ENCODE data around the gene POLR1B.
"Not testable (repeated sequence)": the region's sequence is repeated elsewhere in the genome, so short reads cannot be mapped to it uniquely, and the experiment has no call there.

POLR1B gene, protein sequence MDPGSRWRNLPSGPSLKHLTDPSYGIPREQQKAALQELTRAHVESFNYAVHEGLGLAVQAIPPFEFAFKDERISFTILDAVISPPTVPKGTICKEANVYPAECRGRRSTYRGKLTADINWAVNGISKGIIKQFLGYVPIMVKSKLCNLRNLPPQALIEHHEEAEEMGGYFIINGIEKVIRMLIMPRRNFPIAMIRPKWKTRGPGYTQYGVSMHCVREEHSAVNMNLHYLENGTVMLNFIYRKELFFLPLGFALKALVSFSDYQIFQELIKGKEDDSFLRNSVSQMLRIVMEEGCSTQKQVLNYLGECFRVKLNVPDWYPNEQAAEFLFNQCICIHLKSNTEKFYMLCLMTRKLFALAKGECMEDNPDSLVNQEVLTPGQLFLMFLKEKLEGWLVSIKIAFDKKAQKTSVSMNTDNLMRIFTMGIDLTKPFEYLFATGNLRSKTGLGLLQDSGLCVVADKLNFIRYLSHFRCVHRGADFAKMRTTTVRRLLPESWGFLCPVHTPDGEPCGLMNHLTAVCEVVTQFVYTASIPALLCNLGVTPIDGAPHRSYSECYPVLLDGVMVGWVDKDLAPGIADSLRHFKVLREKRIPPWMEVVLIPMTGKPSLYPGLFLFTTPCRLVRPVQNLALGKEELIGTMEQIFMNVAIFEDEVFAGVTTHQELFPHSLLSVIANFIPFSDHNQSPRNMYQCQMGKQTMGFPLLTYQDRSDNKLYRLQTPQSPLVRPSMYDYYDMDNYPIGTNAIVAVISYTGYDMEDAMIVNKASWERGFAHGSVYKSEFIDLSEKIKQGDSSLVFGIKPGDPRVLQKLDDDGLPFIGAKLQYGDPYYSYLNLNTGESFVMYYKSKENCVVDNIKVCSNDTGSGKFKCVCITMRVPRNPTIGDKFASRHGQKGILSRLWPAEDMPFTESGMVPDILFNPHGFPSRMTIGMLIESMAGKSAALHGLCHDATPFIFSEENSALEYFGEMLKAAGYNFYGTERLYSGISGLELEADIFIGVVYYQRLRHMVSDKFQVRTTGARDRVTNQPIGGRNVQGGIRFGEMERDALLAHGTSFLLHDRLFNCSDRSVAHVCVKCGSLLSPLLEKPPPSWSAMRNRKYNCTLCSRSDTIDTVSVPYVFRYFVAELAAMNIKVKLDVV

DNA sequence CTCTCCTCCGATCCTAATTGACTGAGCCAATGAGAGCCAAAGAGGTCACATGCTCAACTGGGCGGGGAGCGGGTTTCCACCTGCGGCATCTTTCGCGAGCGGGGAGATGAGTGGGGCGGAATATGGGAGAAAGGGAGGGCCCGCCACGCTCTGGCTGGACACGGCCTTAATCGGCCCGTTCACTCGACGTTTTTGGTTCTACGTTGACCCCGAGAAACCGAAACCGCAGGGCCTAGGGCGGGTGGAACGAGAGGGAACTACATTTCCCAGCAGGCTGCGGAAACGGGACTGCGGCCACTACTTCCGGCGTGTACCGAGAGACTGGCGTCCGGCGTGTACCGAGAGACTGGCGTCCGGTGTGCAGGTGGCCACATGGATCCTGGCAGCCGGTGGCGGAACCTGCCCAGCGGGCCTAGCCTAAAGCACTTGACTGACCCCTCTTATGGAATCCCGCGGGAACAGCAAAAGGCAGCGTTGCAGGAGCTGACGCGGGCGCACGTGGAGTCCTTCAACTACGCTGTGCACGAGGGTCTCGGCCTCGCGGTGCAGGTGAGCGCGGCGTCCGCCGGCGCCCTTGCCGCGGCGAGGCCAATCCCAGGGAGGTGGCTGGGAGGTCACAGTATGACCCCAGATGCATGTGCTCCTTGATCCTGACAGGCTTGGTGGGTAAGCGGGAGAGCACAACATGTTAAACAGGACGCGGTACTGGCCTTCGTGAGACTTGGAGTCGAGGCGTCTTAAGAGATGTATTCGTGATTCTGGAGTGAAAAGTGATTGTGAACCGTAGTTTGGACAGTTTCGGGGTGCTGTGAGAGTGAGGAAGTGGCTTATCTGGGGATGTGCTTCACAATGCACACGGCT, at the start of gene POLR1B:
Gene POLR1B, plus strand, starts transcription at position 343 of the 861 bp plus-strand sequence. Its CDS starts 30 bp downstream, at position 373.
- peak; percentile 64 to 66 for DNase-seq

DNA sequence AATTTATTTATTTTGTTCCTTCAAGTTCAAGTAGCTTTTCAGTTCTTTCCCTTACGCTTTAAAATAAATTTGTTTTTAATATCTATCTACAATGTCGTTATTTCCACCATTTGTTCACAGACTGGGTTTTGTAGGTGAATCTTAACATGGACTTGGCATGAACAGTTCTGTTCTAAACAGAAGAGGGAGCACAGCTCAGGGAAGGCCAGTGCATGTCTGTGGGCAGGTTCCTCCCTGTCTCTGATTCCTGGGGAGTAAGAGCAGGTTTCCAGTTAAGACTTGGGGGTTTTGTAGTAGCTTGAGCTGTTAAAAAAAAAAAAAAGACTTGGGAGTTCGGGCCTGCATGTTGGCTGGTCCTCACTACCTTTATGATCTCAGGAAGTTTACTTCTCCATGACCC, 49.2 kb upstream of the POLR1B start:
- no peak for DNase-seq

- no peak for DNase-seq
These were observed 48.2 kb upstream of the POLR1B start for GRCh38 chr2:112493858-112494648.

GRCh38 chr2:112494828-112495227, 47.4 kb upstream of the POLR1B start:
- no peak for DNase-seq

- DNase-seq, result not testable (repeated sequence)
These were observed 46.4 kb upstream of the POLR1B start for GRCh38 chr2:112495878-112496277.

DNA sequence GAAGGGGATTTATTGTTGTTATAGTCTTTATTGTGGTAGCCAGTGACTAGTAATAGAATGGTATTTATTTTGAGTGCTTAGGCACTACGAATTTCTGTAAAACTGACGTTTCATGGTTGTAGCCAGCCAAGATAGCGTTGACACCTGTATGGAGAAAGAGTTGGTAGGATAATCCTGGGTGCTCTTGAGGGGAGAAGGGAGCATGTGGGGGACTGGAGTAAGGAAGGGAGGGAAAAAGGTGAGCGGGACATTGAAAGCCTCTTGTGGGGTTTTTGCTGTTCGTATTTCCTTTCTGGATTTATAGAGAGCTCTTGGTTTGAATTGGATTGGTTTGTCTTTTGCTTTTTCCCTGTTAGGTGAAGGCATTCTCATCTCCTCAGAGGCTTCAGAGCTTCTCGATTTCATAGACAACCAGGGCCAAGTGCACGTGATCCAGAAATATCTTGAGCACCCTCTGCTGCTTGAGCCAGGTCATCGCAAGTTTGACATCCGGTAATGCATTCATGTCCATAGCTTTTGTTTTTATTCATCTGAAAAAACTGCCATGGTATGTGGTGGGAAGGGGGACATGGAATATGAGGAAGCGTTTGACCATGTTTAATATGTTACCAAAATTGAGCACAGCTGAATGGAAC, 41.3 kb upstream of the POLR1B start:
- DNase-seq, result peak in 1 of 2 donors; percentile 7

DNA sequence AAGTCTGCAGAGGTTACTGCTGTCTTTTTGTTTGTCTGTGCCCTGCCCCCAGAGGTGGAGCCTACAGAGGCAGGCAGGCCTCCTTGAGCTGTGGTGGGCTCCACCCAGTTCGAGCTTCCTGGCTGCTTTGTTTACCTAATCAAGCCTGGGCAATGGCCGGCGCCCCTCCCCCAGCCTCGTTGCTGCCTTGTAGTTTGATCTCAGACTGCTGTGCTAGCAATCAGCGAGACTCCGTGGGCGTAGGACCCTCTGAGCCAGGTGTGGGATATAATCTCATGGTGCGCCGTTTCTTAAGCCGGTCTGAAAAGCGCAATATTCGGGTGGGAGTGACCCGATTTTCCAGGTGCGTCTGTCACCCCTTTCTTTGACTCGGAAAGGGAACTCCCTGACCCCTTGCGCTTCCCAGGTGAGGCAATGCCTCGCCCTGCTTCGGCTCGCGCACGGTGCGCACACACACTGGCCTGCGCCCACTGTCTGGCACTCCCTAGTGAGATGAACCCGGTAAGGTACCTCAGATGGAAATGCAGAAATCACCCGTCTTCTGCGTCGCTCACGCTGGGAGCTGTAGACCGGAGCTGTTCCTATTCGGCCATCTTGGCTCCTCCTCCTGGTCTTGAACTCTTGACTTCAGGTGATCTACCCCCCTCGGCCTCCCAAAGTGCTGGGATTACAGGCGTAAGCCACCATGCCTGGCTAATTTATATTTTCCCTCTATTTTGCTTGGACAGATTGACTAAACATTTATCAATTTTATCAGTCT, 32.8 kb upstream of the POLR1B start:
- DNase-seq, result not testable (repeated sequence)

DNA sequence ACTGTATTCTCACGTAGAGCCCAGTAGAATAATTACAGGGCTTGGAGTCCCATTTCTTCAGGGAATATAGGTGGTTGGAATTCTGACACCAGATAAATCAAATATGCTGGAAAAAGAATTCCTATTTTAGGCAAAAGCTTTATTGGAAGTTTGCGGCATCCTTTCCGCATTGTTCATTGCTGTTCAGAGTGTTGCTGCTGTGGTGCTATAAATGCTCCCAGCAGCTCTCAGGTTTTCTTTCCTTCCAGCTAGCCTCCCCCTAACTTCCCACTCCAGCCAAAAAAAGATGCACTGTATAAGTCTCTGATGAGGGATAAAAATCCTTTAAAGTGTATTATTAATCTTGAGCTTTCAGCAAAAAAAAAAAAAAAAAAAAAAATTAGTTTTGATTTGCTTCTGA, 25.5 kb upstream of the POLR1B start:
- no peak for DNase-seq

DNA sequence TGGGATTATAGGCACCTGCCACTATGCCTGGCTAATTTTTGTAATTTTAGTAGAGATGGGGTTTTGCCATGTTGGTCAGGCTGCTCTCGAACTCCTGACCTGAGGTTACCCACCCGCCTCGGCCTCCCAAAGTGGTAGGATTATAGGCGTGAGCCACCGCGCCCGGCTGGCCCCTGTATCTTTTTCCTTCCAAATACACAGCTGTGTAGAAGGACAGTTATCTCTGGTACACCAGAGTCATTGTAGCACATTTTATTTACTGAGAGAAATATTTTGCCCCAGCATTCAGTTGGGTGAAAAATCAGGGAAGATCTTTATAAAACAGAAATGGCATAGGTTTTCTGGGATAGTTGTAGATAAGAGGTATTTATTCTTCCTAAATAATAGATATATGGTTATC, 23.5 kb upstream of the POLR1B start:
- DNase-seq, result no peak

GRCh38 chr2:112519506-112519905, 22.8 kb upstream of the POLR1B start:
- DNase-seq, result no peak

DNA sequence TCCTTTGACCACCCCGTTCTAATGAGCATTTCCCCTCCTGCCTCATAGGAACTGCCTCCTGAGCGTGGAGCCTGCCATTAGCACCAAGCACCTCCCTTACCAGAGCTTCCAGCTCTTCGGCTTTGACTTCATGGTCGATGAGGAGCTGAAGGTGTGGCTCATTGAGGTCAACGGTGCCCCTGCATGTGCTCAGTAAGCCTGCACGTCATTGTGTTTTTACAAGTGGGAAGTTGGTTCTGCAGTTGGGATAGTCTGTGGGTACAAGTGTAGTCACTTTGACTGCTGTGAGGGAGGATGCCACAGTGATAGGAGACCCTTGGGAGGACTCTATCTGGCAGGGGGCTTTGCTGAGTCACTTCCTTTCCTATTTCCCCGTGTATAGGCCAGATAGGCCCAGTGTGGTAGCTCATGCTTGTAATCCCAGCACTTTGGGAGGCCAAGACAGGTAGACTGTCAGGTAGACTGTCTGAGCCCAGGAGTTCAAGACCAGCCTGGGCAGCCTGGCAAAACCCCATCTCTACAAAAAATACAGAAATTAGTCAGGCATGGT, 22.0 kb upstream of the POLR1B start:
- DNase-seq, result no peak

- no peak for DNase-seq
These were observed 18.9 kb upstream of the POLR1B start for GRCh38 chr2:112523291-112523777.

DNA sequence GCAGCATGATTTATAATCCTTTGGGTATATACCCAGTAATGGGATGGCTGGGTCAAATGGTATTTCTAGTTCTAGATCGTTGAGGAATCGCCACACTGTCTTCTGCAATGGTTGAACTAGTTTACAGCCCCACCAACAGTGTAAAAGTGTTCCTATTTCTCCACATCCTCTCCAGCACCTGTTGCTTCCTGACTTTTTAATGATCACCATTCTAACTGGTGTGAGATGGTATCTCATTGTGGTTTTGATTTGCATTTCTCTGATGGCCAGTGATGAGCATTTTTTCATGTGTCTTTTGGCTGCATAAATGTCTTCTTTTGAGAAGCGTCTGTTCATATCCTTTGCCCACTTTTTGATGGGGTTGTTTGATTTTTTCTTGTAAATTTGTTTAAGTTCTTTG, 18.0 kb upstream of the POLR1B start:
- DNase-seq, result not testable (repeated sequence)

- DNase-seq, result no peak
These were observed 13.7 kb upstream of the POLR1B start for GRCh38 chr2:112528541-112528940.

DNA sequence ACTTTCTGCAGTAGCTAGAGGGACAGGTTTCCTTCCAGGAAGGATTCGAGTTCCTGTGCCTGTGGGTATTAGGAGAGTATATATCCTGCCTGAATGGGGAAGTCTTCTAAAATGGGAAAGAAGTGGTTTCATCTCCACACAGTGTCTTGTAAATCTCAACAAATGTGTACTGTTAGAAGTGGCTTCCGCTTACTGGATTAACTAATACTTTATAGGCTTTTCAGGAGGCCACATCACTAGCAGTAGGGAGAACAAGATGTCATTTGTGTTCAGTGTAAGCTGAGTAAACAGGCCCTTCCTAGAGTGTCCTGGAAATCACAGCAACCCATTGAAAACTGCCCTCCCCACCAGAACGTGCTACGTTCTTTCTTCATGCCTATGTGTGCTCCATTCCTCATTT, 12.5 kb upstream of the POLR1B start:
- DNase-seq, result no peak

DNA sequence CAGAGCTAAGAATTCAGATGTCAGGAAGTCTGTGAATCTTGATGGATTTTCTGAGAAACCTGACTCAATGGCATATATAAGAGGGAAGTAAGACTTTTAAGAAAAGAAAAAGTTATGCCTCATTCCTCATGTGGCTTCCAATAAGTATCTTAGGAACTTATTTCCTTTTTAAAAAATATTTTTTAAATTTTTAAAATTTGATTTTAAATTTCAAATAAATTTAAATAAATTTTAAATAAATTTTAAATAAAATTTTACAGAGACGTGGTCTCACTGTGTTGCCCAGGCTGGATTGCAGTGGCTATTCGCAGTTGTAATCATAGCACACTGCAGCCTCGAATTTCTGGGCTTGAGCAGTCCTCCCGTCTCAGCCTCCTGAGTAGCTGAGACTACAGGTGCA, 11.5 kb upstream of the POLR1B start:
- no peak for DNase-seq

DNA sequence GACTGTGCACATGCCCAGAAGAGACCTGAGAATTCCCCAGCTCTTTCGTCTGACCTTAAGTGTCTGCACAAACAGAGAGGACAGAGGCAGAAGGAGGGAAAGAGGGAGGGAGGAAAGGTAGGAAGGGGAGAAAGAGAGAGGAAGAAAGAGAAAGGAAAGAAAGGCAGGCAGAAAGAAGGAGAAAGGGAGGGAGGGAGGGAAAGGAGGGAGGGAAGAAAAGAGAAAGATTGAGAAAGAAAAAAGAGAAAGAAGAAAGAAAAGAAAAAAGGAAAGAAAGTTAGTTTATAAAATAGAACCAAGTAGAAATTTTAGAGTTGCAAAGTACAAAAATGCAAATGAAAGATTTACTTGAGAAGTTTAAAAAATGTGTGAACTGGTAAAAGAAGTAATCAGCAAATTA, 7.4 kb upstream of the POLR1B start:
- no peak for DNase-seq

DNA sequence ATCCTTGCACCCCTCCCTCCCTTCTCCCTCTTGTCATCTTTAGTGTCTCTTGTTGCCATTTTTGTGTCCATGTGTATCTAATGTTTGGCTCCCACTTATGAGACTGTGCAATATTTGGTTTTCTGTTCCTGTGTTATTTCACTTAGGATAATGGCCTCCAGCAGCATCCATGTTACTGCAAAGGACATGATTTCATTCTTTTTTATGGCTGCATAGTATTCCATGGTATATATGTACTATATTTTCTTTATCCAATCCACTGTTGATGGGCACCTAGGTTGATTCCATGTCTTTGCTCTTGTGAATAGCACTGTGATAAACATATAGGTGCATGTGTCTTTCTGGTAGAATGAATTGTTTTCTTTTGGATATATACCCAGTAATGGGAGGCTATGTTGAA, 5.6 kb upstream of the POLR1B start:
- not testable (repeated sequence) for DNase-seq

- DNase-seq, result no peak
These were observed 3.0 kb upstream of the POLR1B start for GRCh38 chr2:112539306-112539705.

GRCh38 chr2:112540906-112541305, 1.4 kb upstream of the POLR1B start:
- DNase-seq, result no peak
